ENCODE data around the gene LEKR1. TPM values are rescaled to one million over a fixed set of nuclear protein-coding genes. Genes with fewer than 3 reads are reported as not detected.

Gene LEKR1
- total RNA-seq, 2 experiments from 2014 or later: 0.40 to 1.1 TPM

GRCh38 chr3:156860873-156861272 is 34.7 kb downstream of the LEKR1 start:
- Mint-ChIP-seq H3K9me3 (no peaks in the 10 kb centered on the region), H3K36me3 (ENCODE audit: low read depth) (no peaks in the 10 kb centered on the region), H3K4me1 (ENCODE audit: low read depth) (no peaks in the 10 kb centered on the region), H3K27ac (no peak overlapping the region), H3K27me3 (no peaks in the 10 kb centered on the region), H3K4me3 (no peak overlapping the region)
- TF ChIP-seq CTCF (IDR thresholded peaks at IDR 0.05): no peak
- ATAC-seq (no peak), DNase-seq (no peak)
- intact Hi-C loops (cut with micrococcal nuclease): no loop called here
- ChIA-PET POLR2A (no interaction called here), CTCF (no interaction called here)

DNA sequence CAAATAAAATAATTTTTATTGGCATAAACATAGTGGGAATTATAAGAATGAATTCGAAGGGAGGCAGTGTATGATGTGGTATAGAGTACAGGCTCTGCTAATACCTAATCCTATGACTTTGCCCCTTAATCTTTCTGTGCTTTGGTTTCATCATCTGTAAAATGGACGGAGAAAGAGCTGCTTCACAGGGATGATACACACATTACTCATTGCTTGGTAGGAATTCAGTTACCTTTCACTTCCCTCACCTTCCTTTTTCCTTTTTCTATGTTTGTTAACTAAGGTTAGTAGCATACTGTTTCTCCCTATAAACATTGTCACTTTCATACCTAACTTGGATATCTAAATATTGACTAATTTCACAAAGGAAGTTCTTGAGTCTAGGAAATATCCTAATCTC is 36.2 kb downstream of the LEKR1 start:
- H3K36me3 Mint-ChIP-seq (ENCODE audit: low read depth): no peaks in the 10 kb centered on the region
- intact Hi-C loops (cut with micrococcal nuclease): no loop called here
- CTCF ChIA-PET: no interaction called here

GRCh38 chr3:156865732-156866131 is 39.6 kb downstream of the LEKR1 start:
- Mint-ChIP-seq H3K27ac (no peak overlapping the region), H3K4me3 (no peak overlapping the region), H3K27me3 (no peaks in the 10 kb centered on the region), H3K4me1 (ENCODE audit: low read depth) (no peaks in the 10 kb centered on the region), H3K36me3 (ENCODE audit: low read depth) (no peaks in the 10 kb centered on the region), H3K9me3 (no peaks in the 10 kb centered on the region)
- DNase-seq (no peak), ATAC-seq (no peak)
- intact Hi-C loops (cut with micrococcal nuclease): no loop called here
- no peak for TF ChIP-seq CTCF (IDR thresholded peaks at IDR 0.05)
- CTCF ChIA-PET: interaction anchor here (2.5 kb wide), 1 partner anchor 10 kb away, joined by 7 read pairs; no protein-coding TSS in a partner anchor
- POLR2A ChIA-PET: no interaction called here

More for the DNA sequence above, 36.2 kb downstream of the LEKR1 start:
- Mint-ChIP-seq H3K4me1 (ENCODE audit: low read depth) (no peaks in the 10 kb centered on the region), H3K4me3 (no peak overlapping the region), H3K27ac (no peak overlapping the region), H3K27me3 (no peaks in the 10 kb centered on the region), H3K9me3 (no peaks in the 10 kb centered on the region)
- ATAC-seq: no peak
- no peak for DNase-seq
- POLR2A ChIA-PET: no interaction called here
- TF ChIP-seq CTCF (IDR thresholded peaks at IDR 0.05): no peak

DNA sequence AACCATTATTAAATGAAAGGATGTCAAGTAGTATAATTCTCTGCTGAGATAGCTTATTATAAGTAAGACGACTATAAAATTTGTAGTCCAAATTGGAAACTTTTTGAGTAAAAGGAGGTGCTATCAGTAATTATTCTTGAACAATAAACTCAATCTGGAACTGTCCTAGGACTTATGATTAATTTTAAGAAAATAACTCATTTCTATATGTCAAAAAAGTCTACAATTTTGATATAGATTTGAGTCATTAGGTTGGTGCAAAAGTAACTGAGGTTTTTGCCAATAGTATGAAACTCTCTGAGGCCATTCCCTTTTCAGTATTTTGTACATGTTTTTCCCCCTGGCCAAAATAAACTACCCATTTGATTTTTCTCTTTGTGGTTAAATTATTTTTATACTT is 41.0 kb downstream of the LEKR1 start:
- ATAC-seq (no peak), DNase-seq (no peak)
- peaks cover 7% of the 10 kb centered on the region for H3K36me3 Mint-ChIP-seq (ENCODE audit: low read depth)
- H3K9me3 Mint-ChIP-seq: peaks cover 7% of the 10 kb centered on the region
- no peak for TF ChIP-seq CTCF (IDR thresholded peaks at IDR 0.05)
- ChIA-PET CTCF (no interaction called here), POLR2A (no interaction called here)
- H3K27ac Mint-ChIP-seq: no peak overlapping the region
- H3K27me3 Mint-ChIP-seq: no peaks in the 10 kb centered on the region
- H3K4me1 Mint-ChIP-seq (ENCODE audit: low read depth): no peaks in the 10 kb centered on the region
- intact Hi-C loops (cut with micrococcal nuclease): no loop called here
- H3K4me3 Mint-ChIP-seq: no peak overlapping the region

- Mint-ChIP-seq H3K4me3 (no peak overlapping the region), H3K27ac (no peak overlapping the region)
Observed at GRCh38 chr3:156867920-156868319, 41.8 kb downstream of the LEKR1 start.

More at GRCh38 chr3:156867920-156868319, 41.8 kb downstream of the LEKR1 start:
- CTCF ChIA-PET: no interaction called here
- no peak for TF ChIP-seq CTCF (IDR thresholded peaks at IDR 0.05)
- Mint-ChIP-seq H3K4me1 (ENCODE audit: low read depth) (no peaks in the 10 kb centered on the region), H3K27me3 (no peaks in the 10 kb centered on the region), H3K36me3 (ENCODE audit: low read depth) (peaks cover 7% of the 10 kb centered on the region), H3K9me3 (peaks cover 7% of the 10 kb centered on the region)
- ATAC-seq: no peak
- POLR2A ChIA-PET: no interaction called here
- intact Hi-C loops (cut with micrococcal nuclease): no loop called here
- DNase-seq: no peak
